HAP-1 (cell line): ENCODE data around the gene LCP2.
"Not testable (repeated sequence)": the region's sequence is repeated elsewhere in the genome, so short reads cannot be mapped to it uniquely, and the experiment has no call there.

Source experiments
- DNase-seq, 2 experiments: peaks; one replicate each; pipeline ENCODE4 v3.0.0-alpha.2; 2016 to 2020; ENCODE audit warnings: low spot score in 2 of 2
- H3K27me3 ChIP-seq: fragments of 250-450 bp; sonication (Bioruptor Pico); 2 replicates; pipeline ENCODE4 v1.5.1; 2020; ENCODE audit warnings: low read depth, mild to moderate bottlenecking, moderate library complexity
- H3K36me3 ChIP-seq: fragments of 250-450 bp; sonication (Bioruptor Pico); replicated peaks from 2 replicates; pipeline ENCODE4 v1.5.1; 2020; ENCODE audit warnings: mild to moderate bottlenecking
- H3K4me1 ChIP-seq: fragments of 250-450 bp; sonication (Bioruptor Pico); 2 replicates; pipeline ENCODE4 v1.5.1; 2020; ENCODE audit warnings: mild to moderate bottlenecking
- H3K4me3 ChIP-seq: fragments of 250-450 bp; sonication (Bioruptor Pico); 2 replicates; pipeline ENCODE4 v1.5.1; 2020; ENCODE audit warnings: mild to moderate bottlenecking, moderate library complexity
- H3K9me3 ChIP-seq: fragments of 250-450 bp; sonication (Bioruptor Pico); 2 replicates; pipeline ENCODE4 v1.5.1; 2020; ENCODE audit warnings: mild to moderate bottlenecking, moderate library complexity
- in situ Hi-C: fragments of 300-500 bp; cut with MboI; formaldehyde crosslinking; loops from 3 replicates; pipeline ENCODE4 v1.14.3; 2020; ENCODE audit warnings: low sequenced_read_pairs, inconsistent platforms, mixed read lengths

Gene LCP2

DNA sequence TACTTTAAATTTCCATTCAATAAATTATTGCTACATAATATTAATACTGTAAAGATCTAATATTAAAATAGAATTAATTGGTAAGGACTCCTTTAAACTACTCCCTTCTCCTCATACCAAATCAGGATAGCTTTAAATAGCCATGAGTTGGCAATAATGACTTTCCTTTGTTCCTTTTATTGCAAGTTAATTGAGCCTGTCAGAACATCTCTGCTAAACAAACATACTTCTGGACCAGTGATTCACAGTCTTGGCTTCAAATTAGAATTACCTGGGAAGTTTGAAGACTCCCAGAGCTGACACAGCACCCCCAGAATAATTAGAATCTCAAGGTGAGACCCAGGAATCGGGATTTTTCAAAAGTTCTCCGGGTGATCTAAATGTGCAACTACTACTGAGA is 46.1 kb downstream of the LCP2 start:
- Histone ChIP-seq H3K36me3 (no peaks in the 10 kb centered on the region), H3K4me1 (peaks cover 7% of the 10 kb centered on the region; the same call in 1 of the 2 replicates), H3K9me3 (no peaks in the 10 kb centered on the region), H3K4me3 (no peak overlapping the region), H3K27me3 (peaks cover 4% of the 10 kb centered on the region)
- in situ Hi-C loops: no loop called here
- DNase-seq: no peak

DNA sequence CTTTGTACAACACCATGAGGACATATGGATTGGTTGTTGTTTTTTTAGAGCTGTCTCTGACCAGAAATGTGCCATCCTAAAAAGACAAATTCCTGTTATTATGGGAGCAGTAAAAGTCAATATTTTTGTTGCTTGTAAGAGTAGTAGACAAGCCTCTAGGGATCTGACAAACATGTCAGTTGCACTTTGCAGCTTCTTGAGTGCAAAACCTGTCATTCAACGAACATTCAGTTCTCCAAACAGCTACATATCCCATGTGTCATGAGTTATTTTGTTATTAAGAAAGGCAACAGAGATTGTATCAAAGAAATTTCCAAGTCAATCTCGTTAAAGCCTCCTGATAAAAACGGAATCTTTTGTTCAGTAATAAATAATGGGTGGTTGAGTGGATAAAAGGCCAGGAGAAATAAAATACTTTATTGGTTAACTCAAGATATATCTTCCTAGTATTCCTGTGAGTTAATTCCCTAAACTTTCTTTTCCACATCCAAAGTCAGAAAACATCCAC is 46.7 kb downstream of the LCP2 start:
- H3K4me3 ChIP-seq: no peak overlapping the region
- in situ Hi-C loops: no loop called here
- H3K27me3 ChIP-seq: peaks cover 4% of the 10 kb centered on the region
- H3K4me1 ChIP-seq: peaks cover 7% of the 10 kb centered on the region; the same call in 1 of the 2 replicates
- DNase-seq: no peak
- H3K9me3 ChIP-seq: no peaks in the 10 kb centered on the region
- H3K36me3 ChIP-seq: no peaks in the 10 kb centered on the region

DNA sequence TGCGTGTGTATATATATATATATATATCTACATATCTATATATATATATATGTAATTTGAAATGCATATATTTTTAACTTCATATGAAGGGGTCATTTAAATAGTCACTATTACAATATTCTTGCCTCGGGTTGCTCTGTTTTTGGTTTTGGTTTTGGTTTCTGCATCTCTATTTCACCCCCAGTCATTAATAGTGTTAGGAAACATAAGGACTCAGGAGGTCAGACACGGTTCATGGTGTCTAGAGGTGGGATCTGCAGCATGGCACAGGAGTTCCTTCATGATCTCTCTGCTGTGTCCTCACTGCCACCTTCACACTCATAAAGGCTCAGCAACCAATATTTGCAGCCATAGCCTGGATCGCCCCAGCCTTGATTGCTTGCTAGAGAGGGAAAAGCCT is 48.2 kb downstream of the LCP2 start:
- in situ Hi-C loops: no loop called here
- no peaks in the 10 kb centered on the region for H3K36me3 ChIP-seq

DNA sequence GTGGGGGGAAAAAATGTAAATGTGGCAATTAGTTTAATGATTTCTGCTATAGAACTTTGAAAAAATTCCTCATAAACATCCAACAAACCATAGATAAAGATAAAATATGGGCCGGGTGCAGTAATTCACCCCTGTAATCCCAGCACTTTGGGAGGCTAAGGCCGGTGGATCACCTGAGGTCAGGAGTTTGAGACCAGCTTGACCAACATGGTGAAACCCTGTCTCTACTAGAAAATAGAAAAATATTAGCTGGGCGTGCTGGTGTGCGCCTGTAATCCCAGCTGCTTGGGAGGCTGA is 48.7 kb downstream of the LCP2 start:
- DNase-seq, H3K9me3 ChIP-seq, H3K27me3 ChIP-seq, H3K36me3 ChIP-seq, H3K4me1 ChIP-seq, H3K4me3 ChIP-seq, in situ Hi-C loops: not testable (repeated sequence)

More for the DNA sequence above, 48.2 kb downstream of the LCP2 start:
- Histone ChIP-seq H3K9me3 (no peaks in the 10 kb centered on the region), H3K4me1 (peaks cover 7% of the 10 kb centered on the region; the same call in 1 of the 2 replicates), H3K27me3 (peaks cover 4% of the 10 kb centered on the region), H3K4me3 (no peak overlapping the region)
- no peak for DNase-seq

DNA sequence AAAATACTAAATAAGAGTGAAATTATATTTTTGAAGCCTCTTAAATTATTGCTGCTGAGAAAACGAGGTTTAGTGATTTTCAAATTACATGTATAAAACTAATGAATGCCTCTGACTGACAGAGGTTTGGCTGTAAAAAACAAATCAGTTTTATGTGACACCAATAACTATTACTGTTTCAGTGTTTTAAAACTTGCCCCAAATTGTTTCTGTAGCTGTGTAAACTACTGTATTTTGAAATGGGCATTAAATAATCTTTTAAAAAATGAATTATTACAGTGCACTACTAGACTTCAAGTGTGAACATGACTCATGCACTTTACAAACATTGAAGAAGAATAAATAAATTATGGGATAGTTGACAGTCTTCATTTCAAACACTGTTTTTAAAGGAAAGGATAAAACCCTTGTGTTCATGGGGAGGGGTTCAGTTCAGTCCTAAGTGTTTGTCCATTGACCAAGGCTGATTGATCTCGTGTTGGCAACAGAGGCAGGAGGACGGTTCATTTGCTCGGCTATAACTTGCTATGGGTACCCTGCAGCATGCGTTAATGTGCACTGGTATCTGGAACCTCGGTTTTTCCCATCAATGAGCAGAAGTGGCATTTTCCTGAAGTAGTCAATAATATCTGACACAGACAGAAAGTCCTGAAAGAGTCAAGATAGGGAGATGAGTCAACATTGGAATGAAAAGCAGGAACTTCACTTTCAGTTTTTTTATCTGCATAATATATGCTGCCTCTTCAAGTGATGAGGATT is 49.2 kb downstream of the LCP2 start:
- no peaks in the 10 kb centered on the region for H3K9me3 ChIP-seq
- no peaks in the 10 kb centered on the region for H3K36me3 ChIP-seq
- H3K4me3 ChIP-seq: no peak overlapping the region
- H3K27me3 ChIP-seq: no peaks in the 10 kb centered on the region; the same call in none of the 2 replicates
- H3K4me1 ChIP-seq: peaks cover 7% of the 10 kb centered on the region; the same call in 1 of the 2 replicates
- in situ Hi-C loops: no loop called here
- no peak for DNase-seq

DNA sequence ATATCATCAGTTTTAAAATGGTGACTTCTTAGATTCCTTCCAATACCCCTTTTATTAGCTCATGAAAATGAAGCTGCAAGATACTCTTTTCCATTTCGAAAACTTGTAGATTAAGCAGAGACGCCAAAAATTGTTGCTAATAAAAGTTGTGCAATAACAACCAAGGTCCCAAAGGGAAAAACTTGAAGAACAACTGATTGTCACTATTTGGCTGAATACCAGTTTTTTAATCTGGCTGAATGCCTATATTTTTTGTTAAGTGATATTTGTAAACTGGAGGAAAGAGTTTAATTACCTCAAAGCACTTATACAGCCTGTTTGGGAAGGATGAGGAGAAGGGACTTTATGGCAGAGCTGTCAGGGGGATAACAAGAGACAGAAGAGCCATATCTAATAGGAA is 50.2 kb downstream of the LCP2 start:
- 0 out of 2 replicates have a peak, but pooled peaks cover 2% of the 10 kb centered on the region for H3K4me1 ChIP-seq
- DNase-seq: no peak
- no peaks in the 10 kb centered on the region for H3K36me3 ChIP-seq
- H3K4me3 ChIP-seq: no peak overlapping the region
- H3K27me3 ChIP-seq: no peaks in the 10 kb centered on the region; the same call in none of the 2 replicates
- H3K9me3 ChIP-seq: no peaks in the 10 kb centered on the region
- in situ Hi-C loops: no loop called here

DNA sequence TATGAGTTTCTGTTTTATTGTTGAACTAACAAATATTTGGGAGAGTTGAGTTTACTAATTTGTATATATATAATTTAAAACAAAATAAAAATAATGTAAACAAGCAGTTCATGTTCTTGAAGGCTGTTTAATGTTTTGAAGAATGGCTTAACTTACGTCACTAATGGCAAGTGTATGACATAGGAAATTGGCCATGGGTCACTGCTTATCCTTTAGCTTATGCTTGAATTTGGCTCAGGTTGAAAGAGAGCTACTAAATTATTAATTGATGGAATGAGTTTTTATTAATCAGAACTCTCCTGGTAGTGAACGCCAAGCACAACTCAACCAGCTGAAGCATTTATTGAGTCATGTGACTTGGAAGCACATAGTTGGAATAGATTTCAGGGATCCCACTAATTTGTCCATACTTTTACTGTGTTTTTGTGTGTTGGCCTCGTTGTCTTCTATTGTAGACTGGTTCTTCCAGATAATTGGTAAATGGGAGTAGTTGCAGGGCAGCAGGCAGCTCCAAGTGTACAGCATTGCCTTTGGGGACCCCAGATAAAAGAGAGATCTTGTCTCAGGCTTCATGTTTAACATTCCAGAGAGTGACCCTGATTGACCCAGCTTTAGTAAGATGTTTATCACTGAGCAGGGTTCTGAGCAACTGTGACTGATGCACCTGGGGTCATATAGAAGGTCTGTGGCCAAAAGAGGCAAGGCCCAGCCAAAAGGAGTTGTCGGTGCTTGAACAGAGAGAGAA is 51.3 kb downstream of the LCP2 start:
- in situ Hi-C loops: no loop called here
- no peaks in the 10 kb centered on the region for H3K9me3 ChIP-seq
- H3K27me3 ChIP-seq: no peaks in the 10 kb centered on the region; the same call in 1 of the 2 replicates
- H3K36me3 ChIP-seq: no peaks in the 10 kb centered on the region
- H3K4me1 ChIP-seq: no peaks in the 10 kb centered on the region
- no peak for DNase-seq
- no peak overlapping the region for H3K4me3 ChIP-seq

DNA sequence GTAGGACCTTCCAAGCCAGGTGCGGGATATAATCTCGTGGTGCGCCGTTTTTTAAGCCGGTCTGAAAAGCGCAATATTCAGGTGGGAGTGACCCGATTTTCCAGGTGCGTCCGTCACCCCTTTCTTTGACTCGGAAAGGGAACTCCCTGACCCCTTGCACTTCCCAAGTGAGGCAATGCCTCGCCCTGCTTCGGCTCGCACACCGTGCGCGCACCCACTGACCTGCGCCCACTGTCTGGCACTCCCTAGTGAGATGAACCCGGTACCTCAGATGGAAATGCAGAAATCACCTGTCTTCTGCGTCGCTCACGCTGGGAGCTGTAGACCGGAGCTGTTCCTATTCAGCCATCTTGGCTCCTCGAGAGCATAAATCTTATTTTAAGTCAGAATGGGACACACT is 52.1 kb downstream of the LCP2 start:
- H3K27me3 ChIP-seq, H3K9me3 ChIP-seq, H3K4me1 ChIP-seq, H3K4me3 ChIP-seq, in situ Hi-C loops, H3K36me3 ChIP-seq, DNase-seq: not testable (repeated sequence)

DNA sequence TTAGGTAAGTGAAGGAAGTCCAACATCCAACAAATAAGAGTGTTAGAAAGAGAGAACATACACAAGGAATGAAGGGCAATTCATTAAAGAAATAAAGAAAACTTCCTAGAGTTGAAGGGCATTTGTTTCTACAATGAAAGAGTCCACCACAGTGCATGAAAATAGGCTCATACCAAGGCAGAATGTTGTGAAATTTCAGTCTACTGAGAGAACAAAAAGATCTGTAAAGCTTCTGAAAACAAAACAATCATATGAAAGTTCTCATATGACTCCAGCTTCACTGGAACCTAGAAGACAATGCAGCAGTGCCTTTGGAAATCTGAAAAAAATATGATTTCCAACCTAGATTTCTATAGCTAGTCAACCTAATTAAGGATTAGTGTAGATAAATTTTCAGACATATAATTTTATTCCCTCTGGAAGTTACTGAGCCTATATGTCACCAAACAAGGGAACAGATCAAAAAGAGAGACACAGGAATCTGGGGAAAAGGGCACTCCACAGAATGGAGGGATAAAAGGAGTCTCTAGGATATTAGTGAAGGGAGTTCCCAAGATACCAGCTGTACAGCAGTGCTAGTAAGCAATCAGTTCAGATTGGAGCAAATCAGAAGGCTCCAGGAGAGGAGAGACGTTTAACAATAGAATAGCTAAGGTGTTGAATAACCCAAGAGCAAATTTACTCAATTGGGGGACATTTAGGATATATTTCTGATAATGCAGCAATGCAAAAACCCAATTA is 59.0 kb downstream of the LCP2 start:
- H3K4me3 ChIP-seq: no peak overlapping the region
- H3K4me1 ChIP-seq: peaks cover 2% of the 10 kb centered on the region; the same call in 1 of the 2 replicates
- no peaks in the 10 kb centered on the region for H3K9me3 ChIP-seq
- no peak for DNase-seq
- peaks cover 11% of the 10 kb centered on the region; the same call in 1 of the 2 replicates for H3K27me3 ChIP-seq
- in situ Hi-C loops: no loop called here
- H3K36me3 ChIP-seq: no peaks in the 10 kb centered on the region

DNA sequence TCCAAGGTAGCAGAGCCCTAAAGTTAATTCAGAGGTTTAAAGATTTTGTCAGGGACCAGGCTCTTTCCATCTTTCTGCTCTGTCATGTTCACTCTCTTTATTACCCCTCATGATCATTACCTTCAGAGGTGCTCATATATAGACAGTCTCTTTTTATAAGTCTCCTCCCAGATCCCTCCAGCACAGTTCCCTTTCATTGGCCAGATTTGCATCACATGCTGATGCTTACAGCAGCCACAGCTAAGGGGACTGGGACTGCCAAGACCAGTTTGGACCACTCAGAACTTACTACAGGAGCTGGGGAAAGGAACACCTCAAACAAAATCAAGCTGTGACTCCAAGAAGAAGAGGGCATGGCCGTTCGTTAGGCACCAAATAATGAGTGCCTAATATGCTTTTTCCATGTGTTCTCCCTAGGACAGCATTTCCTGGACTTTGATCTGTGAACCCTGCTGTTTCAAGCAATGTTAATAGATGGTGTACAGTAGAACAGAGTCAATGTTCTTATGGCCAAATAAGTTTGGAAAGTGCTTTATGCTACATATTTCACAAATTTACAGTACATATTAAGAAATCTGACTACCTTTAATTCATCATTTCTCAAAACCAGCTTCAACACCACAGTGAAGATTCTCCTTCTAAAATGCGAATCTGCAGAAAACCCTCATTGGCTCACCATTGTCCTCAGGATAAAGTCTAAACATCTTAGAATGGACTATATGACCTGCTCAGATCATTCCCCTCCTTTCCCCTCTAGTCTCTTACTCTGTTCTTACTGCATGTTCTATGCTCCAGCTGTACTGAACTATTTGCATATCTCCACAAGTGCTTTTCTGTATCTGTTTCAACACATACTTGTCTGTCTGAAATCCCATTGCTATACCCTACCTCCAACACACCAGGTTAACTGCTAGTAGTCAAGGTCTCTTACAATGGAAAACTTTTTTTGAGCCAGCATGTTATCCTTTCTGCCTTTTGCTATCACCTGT is 61.4 kb downstream of the LCP2 start:
- no peak for DNase-seq
- in situ Hi-C loops: no loop called here
- H3K9me3 ChIP-seq: no peaks in the 10 kb centered on the region
- no peaks in the 10 kb centered on the region for H3K36me3 ChIP-seq
- H3K27me3 ChIP-seq: peaks cover 11% of the 10 kb centered on the region; the same call in 1 of the 2 replicates
- H3K4me3 ChIP-seq: no peak overlapping the region
- peaks cover 2% of the 10 kb centered on the region; the same call in 1 of the 2 replicates for H3K4me1 ChIP-seq

DNA sequence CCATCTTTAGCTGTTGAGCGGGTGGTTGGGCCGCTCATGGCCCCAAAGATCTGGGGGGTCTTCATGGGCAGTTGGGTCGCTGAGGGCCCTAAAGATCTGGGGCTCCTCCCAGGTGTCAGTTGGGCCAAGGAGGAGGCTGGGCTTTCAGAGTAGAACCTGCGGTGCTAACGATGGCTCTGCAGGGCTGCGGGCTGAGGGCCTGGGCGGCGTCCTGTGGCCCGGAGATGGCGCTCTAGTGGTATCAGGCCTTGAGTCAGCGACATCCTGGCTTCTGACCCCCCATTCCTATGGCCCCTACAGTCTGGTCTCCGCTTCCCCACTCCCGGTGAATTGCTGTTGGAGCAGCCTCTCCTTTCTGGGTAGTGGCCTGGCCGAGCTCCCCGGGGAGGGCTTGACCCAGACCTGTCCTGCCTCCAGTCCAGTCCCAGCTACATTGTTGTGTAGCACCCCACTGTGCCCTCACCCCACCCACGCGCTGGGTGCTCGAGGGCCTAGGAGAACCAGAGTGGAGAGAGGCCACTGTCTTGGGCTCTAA is 64.2 kb downstream of the LCP2 start:
- H3K9me3 ChIP-seq: no peaks in the 10 kb centered on the region
- DNase-seq: no peak
- H3K4me3 ChIP-seq: no peak overlapping the region
- peaks cover 8% of the 10 kb centered on the region; the same call in 1 of the 2 replicates for H3K27me3 ChIP-seq
- H3K36me3 ChIP-seq: no peaks in the 10 kb centered on the region
- H3K4me1 ChIP-seq: peaks cover 2% of the 10 kb centered on the region; the same call in 1 of the 2 replicates
- in situ Hi-C loops: no loop called here

DNA sequence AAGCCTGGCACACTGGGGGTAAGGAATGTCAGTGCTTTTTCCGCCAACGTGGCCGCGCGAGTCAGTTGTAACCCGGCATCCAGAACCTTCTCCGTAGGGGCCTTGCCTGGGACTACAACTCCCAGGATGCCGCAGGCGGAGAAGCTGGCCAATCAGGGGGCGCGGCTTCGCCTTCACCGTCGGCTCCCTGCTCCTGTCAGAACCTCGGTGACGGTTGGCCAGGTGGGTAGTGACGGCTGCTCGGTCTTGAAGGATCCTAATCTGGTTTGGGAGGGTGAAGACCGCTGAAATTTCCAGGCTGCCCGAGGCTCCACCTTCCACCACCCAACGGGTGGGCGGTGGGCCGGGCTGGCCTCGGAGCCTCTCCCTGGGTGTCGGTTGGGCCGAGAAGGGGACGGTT is 64.8 kb downstream of the LCP2 start, which contains the start of gene C5orf58:
TSS of gene C5orf58 (plus strand) at position 200 of the 400 bp plus-strand sequence. CDS start 1,992 bp downstream, outside the sequence.
- Histone ChIP-seq H3K27me3 (0 out of 2 replicates have a peak, but pooled peaks cover 4% of the 10 kb centered on the region), H3K36me3 (no peaks in the 10 kb centered on the region), H3K4me3 (no peak within 1 kb of the TSS), H3K9me3 (no peaks in the 10 kb centered on the region), H3K4me1 (no peaks in the 10 kb centered on the region)
- no peak for DNase-seq
- in situ Hi-C loops: no loop called here
